Measurements from ENCODE around the gene NRGN. TPM values are rescaled to one million over a fixed set of nuclear protein-coding genes. Genes with fewer than 3 reads are reported as not detected.

Gene NRGN
- total RNA-seq, 1 experiment from 2014 or later: 2.9 TPM

- Mint-ChIP-seq H3K27me3 (ENCODE audit: low read depth) (peaks cover 54% of the 10 kb centered on the region), H3K4me1 (peaks cover 42% of the 10 kb centered on the region), H3K36me3 (peaks cover 5% of the 10 kb centered on the region; the same call in 1 of the 2 replicates), H3K9me3 (no peaks in the 10 kb centered on the region), H3K27ac (no peak overlapping the region), H3K4me3 (peak overlapping the region; percentile 87)
- POLR2A ChIA-PET: interaction anchor here (0.8 to 1.0 kb wide), 2 partner anchors 90 to 106 kb away, joined by 3 read pairs; no protein-coding TSS in a partner anchor
- CTCF ChIA-PET: interaction anchor here (0.6 to 5.6 kb wide), 29 partner anchors 11 to 184 kb away, joined by 3 to 61 read pairs (median 7); partner anchors contain the start of genes MSANTD2, NRGN, ROBO3 and SIAE
- DNase-seq (ENCODE audit: low spot score) (peak; percentile 36), ATAC-seq (no peak)
- no peak for TF ChIP-seq FOXK1 (CRISPR knock-in tag; IDR thresholded peaks at IDR 0.05)
- TF ChIP-seq EMX1 (CRISPR knock-in tag; IDR thresholded peaks at IDR 0.05): peak; percentile 36; the same call in 1 of the 2 replicates
- peak; percentile 59; the same call in 1 of the 2 replicates for TF ChIP-seq ZNF423 (CRISPR knock-in tag; IDR thresholded peaks at IDR 0.05)
- no peak for TF ChIP-seq E2F5 (CRISPR knock-in tag; IDR thresholded peaks at IDR 0.05)
- TF ChIP-seq MYBL2 (CRISPR knock-in tag; IDR thresholded peaks at IDR 0.05): no peak
- TF ChIP-seq NFYB (CRISPR knock-in tag; conservative IDR thresholded peaks at IDR 0.05; ENCODE audit: low read depth): no peak
- TF ChIP-seq, protein P1, sequence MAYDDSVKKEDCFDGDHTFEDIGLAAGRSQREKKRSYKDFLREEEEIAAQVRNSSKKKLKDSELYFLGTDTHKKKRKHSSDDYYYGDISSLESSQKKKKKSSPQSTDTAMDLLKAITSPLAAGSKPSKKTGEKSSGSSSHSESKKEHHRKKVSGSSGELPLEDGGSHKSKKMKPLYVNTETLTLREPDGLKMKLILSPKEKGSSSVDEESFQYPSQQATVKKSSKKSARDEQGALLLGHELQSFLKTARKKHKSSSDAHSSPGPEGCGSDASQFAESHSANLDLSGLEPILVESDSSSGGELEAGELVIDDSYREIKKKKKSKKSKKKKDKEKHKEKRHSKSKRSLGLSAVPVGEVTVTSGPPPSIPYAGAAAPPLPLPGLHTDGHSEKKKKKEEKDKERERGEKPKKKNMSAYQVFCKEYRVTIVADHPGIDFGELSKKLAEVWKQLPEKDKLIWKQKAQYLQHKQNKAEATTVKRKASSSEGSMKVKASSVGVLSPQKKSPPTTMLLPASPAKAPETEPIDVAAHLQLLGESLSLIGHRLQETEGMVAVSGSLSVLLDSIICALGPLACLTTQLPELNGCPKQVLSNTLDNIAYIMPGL (CRISPR knock-in tag; IDR thresholded peaks at IDR 0.05): peak; percentile 54; the same call in 1 of the 2 replicates
Measured at GRCh38 chr11:124762624-124763155, 22.9 kb downstream of the NRGN start.

- TF ChIP-seq, protein P2, sequence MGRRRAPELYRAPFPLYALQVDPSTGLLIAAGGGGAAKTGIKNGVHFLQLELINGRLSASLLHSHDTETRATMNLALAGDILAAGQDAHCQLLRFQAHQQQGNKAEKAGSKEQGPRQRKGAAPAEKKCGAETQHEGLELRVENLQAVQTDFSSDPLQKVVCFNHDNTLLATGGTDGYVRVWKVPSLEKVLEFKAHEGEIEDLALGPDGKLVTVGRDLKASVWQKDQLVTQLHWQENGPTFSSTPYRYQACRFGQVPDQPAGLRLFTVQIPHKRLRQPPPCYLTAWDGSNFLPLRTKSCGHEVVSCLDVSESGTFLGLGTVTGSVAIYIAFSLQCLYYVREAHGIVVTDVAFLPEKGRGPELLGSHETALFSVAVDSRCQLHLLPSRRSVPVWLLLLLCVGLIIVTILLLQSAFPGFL (CRISPR knock-in tag; IDR thresholded peaks at IDR 0.05; ENCODE audit: borderline replicate concordance): no peak
- TF ChIP-seq MLX (CRISPR knock-in tag; IDR thresholded peaks at IDR 0.05) (no peak), PRRX2 (CRISPR knock-in tag; IDR thresholded peaks at IDR 0.05) (no peak)
- TF ChIP-seq, protein P3, sequence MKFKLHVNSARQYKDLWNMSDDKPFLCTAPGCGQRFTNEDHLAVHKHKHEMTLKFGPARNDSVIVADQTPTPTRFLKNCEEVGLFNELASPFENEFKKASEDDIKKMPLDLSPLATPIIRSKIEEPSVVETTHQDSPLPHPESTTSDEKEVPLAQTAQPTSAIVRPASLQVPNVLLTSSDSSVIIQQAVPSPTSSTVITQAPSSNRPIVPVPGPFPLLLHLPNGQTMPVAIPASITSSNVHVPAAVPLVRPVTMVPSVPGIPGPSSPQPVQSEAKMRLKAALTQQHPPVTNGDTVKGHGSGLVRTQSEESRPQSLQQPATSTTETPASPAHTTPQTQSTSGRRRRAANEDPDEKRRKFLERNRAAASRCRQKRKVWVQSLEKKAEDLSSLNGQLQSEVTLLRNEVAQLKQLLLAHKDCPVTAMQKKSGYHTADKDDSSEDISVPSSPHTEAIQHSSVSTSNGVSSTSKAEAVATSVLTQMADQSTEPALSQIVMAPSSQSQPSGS (CRISPR knock-in tag; IDR thresholded peaks at IDR 0.05; ENCODE audit: borderline replicate concordance, low read depth): no peak
- TF ChIP-seq, protein P4, sequence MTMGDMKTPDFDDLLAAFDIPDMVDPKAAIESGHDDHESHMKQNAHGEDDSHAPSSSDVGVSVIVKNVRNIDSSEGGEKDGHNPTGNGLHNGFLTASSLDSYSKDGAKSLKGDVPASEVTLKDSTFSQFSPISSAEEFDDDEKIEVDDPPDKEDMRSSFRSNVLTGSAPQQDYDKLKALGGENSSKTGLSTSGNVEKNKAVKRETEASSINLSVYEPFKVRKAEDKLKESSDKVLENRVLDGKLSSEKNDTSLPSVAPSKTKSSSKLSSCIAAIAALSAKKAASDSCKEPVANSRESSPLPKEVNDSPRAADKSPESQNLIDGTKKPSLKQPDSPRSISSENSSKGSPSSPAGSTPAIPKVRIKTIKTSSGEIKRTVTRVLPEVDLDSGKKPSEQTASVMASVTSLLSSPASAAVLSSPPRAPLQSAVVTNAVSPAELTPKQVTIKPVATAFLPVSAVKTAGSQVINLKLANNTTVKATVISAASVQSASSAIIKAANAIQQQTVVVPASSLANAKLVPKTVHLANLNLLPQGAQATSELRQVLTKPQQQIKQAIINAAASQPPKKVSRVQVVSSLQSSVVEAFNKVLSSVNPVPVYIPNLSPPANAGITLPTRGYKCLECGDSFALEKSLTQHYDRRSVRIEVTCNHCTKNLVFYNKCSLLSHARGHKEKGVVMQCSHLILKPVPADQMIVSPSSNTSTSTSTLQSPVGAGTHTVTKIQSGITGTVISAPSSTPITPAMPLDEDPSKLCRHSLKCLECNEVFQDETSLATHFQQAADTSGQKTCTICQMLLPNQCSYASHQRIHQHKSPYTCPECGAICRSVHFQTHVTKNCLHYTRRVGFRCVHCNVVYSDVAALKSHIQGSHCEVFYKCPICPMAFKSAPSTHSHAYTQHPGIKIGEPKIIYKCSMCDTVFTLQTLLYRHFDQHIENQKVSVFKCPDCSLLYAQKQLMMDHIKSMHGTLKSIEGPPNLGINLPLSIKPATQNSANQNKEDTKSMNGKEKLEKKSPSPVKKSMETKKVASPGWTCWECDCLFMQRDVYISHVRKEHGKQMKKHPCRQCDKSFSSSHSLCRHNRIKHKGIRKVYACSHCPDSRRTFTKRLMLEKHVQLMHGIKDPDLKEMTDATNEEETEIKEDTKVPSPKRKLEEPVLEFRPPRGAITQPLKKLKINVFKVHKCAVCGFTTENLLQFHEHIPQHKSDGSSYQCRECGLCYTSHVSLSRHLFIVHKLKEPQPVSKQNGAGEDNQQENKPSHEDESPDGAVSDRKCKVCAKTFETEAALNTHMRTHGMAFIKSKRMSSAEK (CRISPR knock-in tag; IDR thresholded peaks at IDR 0.05; ENCODE audit: borderline replicate concordance): no peak
- TF ChIP-seq, protein P5, sequence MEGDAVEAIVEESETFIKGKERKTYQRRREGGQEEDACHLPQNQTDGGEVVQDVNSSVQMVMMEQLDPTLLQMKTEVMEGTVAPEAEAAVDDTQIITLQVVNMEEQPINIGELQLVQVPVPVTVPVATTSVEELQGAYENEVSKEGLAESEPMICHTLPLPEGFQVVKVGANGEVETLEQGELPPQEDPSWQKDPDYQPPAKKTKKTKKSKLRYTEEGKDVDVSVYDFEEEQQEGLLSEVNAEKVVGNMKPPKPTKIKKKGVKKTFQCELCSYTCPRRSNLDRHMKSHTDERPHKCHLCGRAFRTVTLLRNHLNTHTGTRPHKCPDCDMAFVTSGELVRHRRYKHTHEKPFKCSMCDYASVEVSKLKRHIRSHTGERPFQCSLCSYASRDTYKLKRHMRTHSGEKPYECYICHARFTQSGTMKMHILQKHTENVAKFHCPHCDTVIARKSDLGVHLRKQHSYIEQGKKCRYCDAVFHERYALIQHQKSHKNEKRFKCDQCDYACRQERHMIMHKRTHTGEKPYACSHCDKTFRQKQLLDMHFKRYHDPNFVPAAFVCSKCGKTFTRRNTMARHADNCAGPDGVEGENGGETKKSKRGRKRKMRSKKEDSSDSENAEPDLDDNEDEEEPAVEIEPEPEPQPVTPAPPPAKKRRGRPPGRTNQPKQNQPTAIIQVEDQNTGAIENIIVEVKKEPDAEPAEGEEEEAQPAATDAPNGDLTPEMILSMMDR (IDR thresholded peaks at IDR 0.05): peak; percentile 67
- ATAC-seq (peak; percentile 5), DNase-seq (ENCODE audit: low spot score) (peak; percentile 91)
- ChIA-PET CTCF (interaction anchor here (0.6 to 5.6 kb wide), 41 partner anchors 9 to 1439 kb away, joined by 3 to 61 read pairs (median 6); partner anchors contain the start of genes MSANTD2, NRGN, ROBO3 and SIAE), POLR2A (interaction anchor here (0.6 to 1.0 kb wide), 4 partner anchors 20 to 107 kb away, joined by 3 to 4 read pairs (median 3); no protein-coding TSS in a partner anchor)
- Mint-ChIP-seq H3K27me3 (ENCODE audit: low read depth) (peaks cover 47% of the 10 kb centered on the region), H3K4me1 (peaks cover 35% of the 10 kb centered on the region), H3K9me3 (no peaks in the 10 kb centered on the region), H3K27ac (no peak overlapping the region), H3K36me3 (peaks cover 7% of the 10 kb centered on the region; the same call in 1 of the 2 replicates), H3K4me3 (peak overlapping the region; percentile 87)
Measured at GRCh38 chr11:124763156-124763947, 23.6 kb downstream of the NRGN start.
